Spleen (tissue), 11 donors: ENCODE data around the gene MED13L. TPM values are rescaled to one million over a fixed set of nuclear protein-coding genes. Genes with fewer than 3 reads are reported as not detected.

Source experiments
- DNase-seq: peaks from one replicate; pipeline ENCODE4 v3.0.0-alpha.2; 2020
- H3K27ac ChIP-seq, 8 donors: fragments of 200-600 bp; sonication (generic) in 7 of 8; 1 replicate in 4 of 8; 2 replicates in 4 of 8; pipeline versions ENCODE4 v1.5.0 to v1.8.0; 2016 to 2021; ENCODE audit warnings: inconsistent platforms in 4 of 8, mild to moderate bottlenecking in 4 of 8, moderate library complexity in 1 of 8
- H3K27me3 ChIP-seq, 7 donors: fragments of 200-600 bp; sonication (generic) in 6 of 7; replicated peaks in 1 of 7; 1 replicate in 4 of 7; 2 replicates in 3 of 7; pipeline versions ENCODE4 v1.5.0 to v1.8.0; 2016 to 2021; ENCODE audit warnings: inconsistent platforms in 3 of 7, mild to moderate bottlenecking in 1 of 7
- H3K36me3 ChIP-seq, 6 donors: fragments of 200-600 bp; sonication (generic) in 5 of 6; 1 replicate in 4 of 6; 2 replicates in 2 of 6; pipeline versions ENCODE4 v1.5.0 to v1.8.0; 2016 to 2021; ENCODE audit warnings: inconsistent platforms in 2 of 6
- H3K4me1 ChIP-seq, 6 donors: fragments of 200-600 bp; sonication (generic) in 5 of 6; 1 replicate in 3 of 6; 2 replicates in 3 of 6; pipeline versions ENCODE4 v1.5.0 to v1.8.0; 2016 to 2021; ENCODE audit warnings: inconsistent platforms in 3 of 6
- H3K4me3 ChIP-seq, 8 donors: fragments of 200-600 bp; sonication (generic) in 7 of 8; 1 replicate in 4 of 8; 2 replicates in 4 of 8; pipeline versions ENCODE4 v1.5.0 to v1.8.0; 2016 to 2021; ENCODE audit warnings: inconsistent platforms in 4 of 8, mild to moderate bottlenecking in 4 of 8, moderate library complexity in 2 of 8
- H3K9me3 ChIP-seq, 8 donors: fragments of 200-600 bp; sonication (generic) in 7 of 8; 1 replicate in 4 of 8; 2 replicates in 4 of 8; pipeline versions ENCODE4 v1.5.0 to v1.8.0; 2016 to 2021; ENCODE audit warnings: inconsistent platforms in 4 of 8
- CTCF ChIP-seq, 11 experiments: fragments of 200-600 bp in 7 of 11; fragments of 450-650 bp in 4 of 11; sonication (generic) in 4 of 11; IDR thresholded peaks in 8 of 11; conservative IDR thresholded peaks in 3 of 11; 1 replicate in 7 of 11; 2 replicates in 4 of 11; pipeline versions ENCODE4 v1.4.0 to v1.8.0; 2016 to 2021; ENCODE audit warnings: antibody characterized with exemption in 11 of 11, inconsistent platforms in 4 of 11, mild to moderate bottlenecking in 1 of 11
- POLR2A ChIP-seq, 3 donors: fragments of 450-650 bp; IDR thresholded peaks; one replicate each; pipeline ENCODE4 v1.5.1; 2017; ENCODE audit warnings: antibody characterized with exemption in 3 of 3, mild to moderate bottlenecking in 1 of 3
- POLR2AphosphoS5 ChIP-seq, 3 donors: sonication (generic); formaldehyde crosslinking; IDR thresholded peaks; one replicate each; pipeline ENCODE4 v1.5.1; 2017; ENCODE audit warnings: antibody characterized with exemption in 3 of 3
- whole genome bisulfite sequencing, 5 donors: extraction: QIAGEN DNeasy Blood & Tissue Kit in 3 of 5; methylation state at CpG; one replicate each; pipeline versions ENCODE4 v1.1.5 to v1.1.7; 2013 to 2018; 5-methylcytosine and 5-hydroxymethylcytosine counted together
- intact Hi-C: fragments of 100-400 bp; cut with DNase I; formaldehyde crosslinking; loops from one replicate; pipeline ENCODE4 v1.15.0; 2023; ENCODE audit warnings: low total_unique reads
- polyA plus RNA-seq, 3 donors: library from polyadenylated mRNA; stranded (reverse); fragments of 200-250 nt; gene quantifications; one replicate each; pipeline ENCODE4 v1.2.1, GENCODE V29; 2013
- total RNA-seq, 7 donors: library from RNA; depleted of rRNA in 3 of 7; stranded (reverse); fragments of >200 nt in 3 of 7; fragmentation: NEBNext Ultra II Directional in 4 of 7; extraction: Animal tissue kit (Norgen Biotek cat#: 25700) in 4 of 7; gene quantifications; one replicate each; pipeline versions ENCODE4 v1.1.0 to v1.2.1, GENCODE V29; 2016 to 2021
- donor health status: healthy with polysubstance abuse.
- donor health status: DM: no; HTN: no; CAD: no; lungs with moderate emphysema.
- donor health status: DM: no; HTN: no; CAD: no.
- donor health status: Bipolar disorder and iron deficiency.
- donor health status: healthy.
- donor health status: DM: no; HTN: no; CAD: no.
- donor health status: DM: yes; HTN: yes; CAD: no.

MED13L gene
- total and polyA plus RNA-seq, 10 donors: 13.4 to 255 (median 185) TPM

- no peaks in the 10 kb centered on the region for H3K27me3 ChIP-seq
- no peak for DNase-seq
- 93 to 98% (median 94%) methylated on average over 2 of the region's 2 CpGs for WGBS, 5 donors
- TF ChIP-seq POLR2A (IDR thresholded peaks at IDR 0.05): no peak
- H3K36me3 ChIP-seq: peaks cover 0 to 21% (median 2%) of the 10 kb centered on the region in 6 donors
- no peak overlapping the region for H3K4me3 ChIP-seq
- intact Hi-C loops: no loop called here
- no peak overlapping the region for H3K27ac ChIP-seq
- H3K9me3 ChIP-seq: no peaks in the 10 kb centered on the region
- H3K4me1 ChIP-seq: peaks cover 0 to 47% (median 4%) of the 10 kb centered on the region in 6 donors
Observed at GRCh38 chr12:116226026-116226425, 51.5 kb downstream of the MED13L start.

GRCh38 chr12:116222358-116222757, 55.1 kb downstream of the MED13L start:
- Histone ChIP-seq H3K9me3 (no peaks in the 10 kb centered on the region), H3K4me1 (peaks cover 8 to 70% (median 20%) of the 10 kb centered on the region in 6 donors), H3K36me3 (peaks cover 0 to 12% (median 0%) of the 10 kb centered on the region in 6 donors), H3K4me3 (no peak overlapping the region), H3K27ac (no peak overlapping the region), H3K27me3 (no peaks in the 10 kb centered on the region)
- DNase-seq: no peak
- WGBS, 5 donors: 81 to 92% (median 90%) methylated on average over 4 of the region's 4 CpGs
- TF ChIP-seq POLR2AphosphoS5 (IDR thresholded peaks at IDR 0.05): peak in 1 of 3 donors; percentile 46
- TF ChIP-seq POLR2A (IDR thresholded peaks at IDR 0.05): no peak
- intact Hi-C loops: no loop called here

- H3K36me3 ChIP-seq: peaks cover 0 to 7% (median 0%) of the 10 kb centered on the region in 6 donors
- TF ChIP-seq POLR2AphosphoS5 (IDR thresholded peaks at IDR 0.05): no peak
- TF ChIP-seq POLR2A (IDR thresholded peaks at IDR 0.05): no peak
- TF ChIP-seq CTCF (IDR thresholded peaks at IDR 0.05 in 8 of 11, conservative IDR thresholded peaks at IDR 0.05 in 3 of 11): no peak
- no peak overlapping the region for H3K4me3 ChIP-seq
- H3K27ac ChIP-seq: no peak overlapping the region
- DNase-seq: no peak
- peaks cover 9 to 78% (median 30%) of the 10 kb centered on the region in 6 donors for H3K4me1 ChIP-seq
- no peaks in the 10 kb centered on the region for H3K27me3 ChIP-seq
- intact Hi-C loops: no loop called here
- 93 to 100% (median 95%) methylated on average over 3 of the region's 3 CpGs for WGBS, 5 donors
- no peaks in the 10 kb centered on the region for H3K9me3 ChIP-seq
Observed at GRCh38 chr12:116220756-116221155, 56.7 kb downstream of the MED13L start.

GRCh38 chr12:116217045-116217735, 60.3 kb downstream of the MED13L start:
- H3K36me3 ChIP-seq: no peaks in the 10 kb centered on the region
- TF ChIP-seq CTCF (IDR thresholded peaks at IDR 0.05 in 8 of 11, conservative IDR thresholded peaks at IDR 0.05 in 3 of 11) (no peak), POLR2AphosphoS5 (IDR thresholded peaks at IDR 0.05) (no peak), POLR2A (IDR thresholded peaks at IDR 0.05) (no peak)
- no peak overlapping the region for H3K27ac ChIP-seq
- no peaks in the 10 kb centered on the region for H3K9me3 ChIP-seq
- H3K4me3 ChIP-seq: no peak overlapping the region
- no peak for DNase-seq
- intact Hi-C loops: no loop called here
- H3K27me3 ChIP-seq: no peaks in the 10 kb centered on the region
- H3K4me1 ChIP-seq: peaks cover 13 to 91% (median 60%) of the 10 kb centered on the region in 6 donors
- WGBS, 5 donors: 37 to 50% (median 46%) methylated on average over 3 of the region's 3 CpGs

GRCh38 chr12:116216022-116216756, 61.3 kb downstream of the MED13L start:
- DNase-seq: no peak

More at GRCh38 chr12:116216022-116216756, 61.3 kb downstream of the MED13L start:
- no peaks in the 10 kb centered on the region for H3K27me3 ChIP-seq
- no peak overlapping the region for H3K4me3 ChIP-seq
- no peaks in the 10 kb centered on the region for H3K36me3 ChIP-seq
- TF ChIP-seq CTCF (IDR thresholded peaks at IDR 0.05 in 8 of 11, conservative IDR thresholded peaks at IDR 0.05 in 3 of 11) (no peak), POLR2A (IDR thresholded peaks at IDR 0.05) (no peak), POLR2AphosphoS5 (IDR thresholded peaks at IDR 0.05) (no peak)
- peaks cover 13 to 93% (median 64%) of the 10 kb centered on the region in 6 donors for H3K4me1 ChIP-seq
- H3K27ac ChIP-seq: no peak overlapping the region
- intact Hi-C loops: no loop called here
- 87 to 97% (median 92%) methylated on average over 5 of the region's 5 CpGs for WGBS, 5 donors
- H3K9me3 ChIP-seq: no peaks in the 10 kb centered on the region
